Astrocyte (in vitro differentiated cells and primary cell): ENCODE results near the gene CACNA2D1. TPM values are rescaled to one million over a fixed set of nuclear protein-coding genes. Genes with fewer than 3 reads are reported as not detected.

Experiments used
- DNase-seq: peaks from one replicate; pipeline ENCODE4 v3.0.0-alpha.2; 2010; ENCODE audit warnings: low read depth
- FAIRE-seq: peaks from 2 replicates; lab custom pipeline; 2011; peaks lifted over from hg19 to GRCh38; lab: Jason Lieb, UNC
- H2AFZ ChIP-seq: 2 replicates; pipeline ENCODE4 v1.6.0; 2012; ENCODE audit warnings: low read depth, low read length, inconsistent platforms
- H3K27ac ChIP-seq: 2 replicates; pipeline ENCODE4 v1.5.1; 2011; ENCODE audit warnings: low read depth, low read length, inconsistent platforms
- H3K27me3 ChIP-seq: 2 replicates; pipeline ENCODE4 v1.6.0; 2011; ENCODE audit warnings: low read length, inconsistent platforms; ENCODE audit not compliant: insufficient read depth
- H3K36me3 ChIP-seq: 2 replicates; pipeline ENCODE4 v1.5.1; 2011; ENCODE audit warnings: low read length, inconsistent platforms; ENCODE audit not compliant: insufficient read depth
- H3K4me1 ChIP-seq: 2 replicates; pipeline ENCODE4 v1.5.1; 2011; ENCODE audit warnings: low read length, inconsistent platforms; ENCODE audit not compliant: insufficient read depth
- H3K4me2 ChIP-seq: 2 replicates; pipeline ENCODE4 v1.6.0; 2012; ENCODE audit warnings: low read length, inconsistent platforms
- H3K4me3 ChIP-seq: 2 replicates; pipeline ENCODE4 v1.5.1; 2011; ENCODE audit warnings: low read depth, mild to moderate bottlenecking, low read length, inconsistent platforms; ENCODE audit not compliant: insufficient read depth
- H3K79me2 ChIP-seq: 2 replicates; pipeline ENCODE4 v1.6.0; 2012; ENCODE audit warnings: mild to moderate bottlenecking, low read length, inconsistent platforms; ENCODE audit not compliant: insufficient read depth
- H3K9ac ChIP-seq: 2 replicates; pipeline ENCODE4 v1.6.0; 2012; ENCODE audit warnings: mild to moderate bottlenecking, low read length, inconsistent platforms
- H3K9me3 ChIP-seq: 2 replicates; pipeline ENCODE4 v1.5.1; 2012; ENCODE audit warnings: low read depth, mild to moderate bottlenecking, low read length, inconsistent platforms; ENCODE audit not compliant: insufficient read depth
- H4K20me1 ChIP-seq: 2 replicates; pipeline ENCODE4 v1.6.0; 2012; ENCODE audit warnings: low read length, inconsistent platforms; ENCODE audit not compliant: insufficient read depth
- H3K27ac Mint-ChIP-seq: one replicate; pipeline ENCODE4 v1.8.0; 2021; ENCODE audit warnings: mild to moderate bottlenecking, mixed read lengths; ENCODE audit not compliant: unreplicated experiment
- H3K27me3 Mint-ChIP-seq: one replicate; pipeline ENCODE4 v1.8.0; 2021; ENCODE audit warnings: low read depth, mixed read lengths; ENCODE audit not compliant: unreplicated experiment
- H3K36me3 Mint-ChIP-seq: one replicate; pipeline ENCODE4 v1.8.0; 2021; ENCODE audit warnings: low read depth, mixed read lengths; ENCODE audit not compliant: unreplicated experiment
- H3K4me1 Mint-ChIP-seq: one replicate; pipeline ENCODE4 v1.8.0; 2021; ENCODE audit warnings: low read depth, mixed read lengths; ENCODE audit not compliant: unreplicated experiment
- H3K4me3 Mint-ChIP-seq: one replicate; pipeline ENCODE4 v1.8.0; 2021; ENCODE audit warnings: mild to moderate bottlenecking, moderate library complexity, mixed read lengths; ENCODE audit not compliant: unreplicated experiment
- H3K9me3 Mint-ChIP-seq: one replicate; pipeline ENCODE4 v1.8.0; 2021; ENCODE audit warnings: mild to moderate bottlenecking, mixed read lengths; ENCODE audit not compliant: unreplicated experiment
- CTCF ChIP-seq: IDR thresholded peaks from 2 replicates; pipeline ENCODE4 v1.5.1; 2011; ENCODE audit warnings: low read depth, mild to moderate bottlenecking, inconsistent platforms, low read length, moderate library complexity; ENCODE audit not compliant: insufficient read depth
- EZH2 ChIP-seq: IDR thresholded peaks from 2 replicates; pipeline ENCODE4 v1.6.1; 2012; ENCODE audit warnings: mild to moderate bottlenecking, low read length, inconsistent platforms; ENCODE audit not compliant: insufficient read depth
- total RNA-seq: library from RNA; stranded (reverse); gene quantifications from 2 replicates; pipeline ENCODE4 v1.2.1, GENCODE V29; 2021

The CACNA2D1 gene
- total RNA-seq, 1 donor from 2014 or later: 53.4 TPM

DNA sequence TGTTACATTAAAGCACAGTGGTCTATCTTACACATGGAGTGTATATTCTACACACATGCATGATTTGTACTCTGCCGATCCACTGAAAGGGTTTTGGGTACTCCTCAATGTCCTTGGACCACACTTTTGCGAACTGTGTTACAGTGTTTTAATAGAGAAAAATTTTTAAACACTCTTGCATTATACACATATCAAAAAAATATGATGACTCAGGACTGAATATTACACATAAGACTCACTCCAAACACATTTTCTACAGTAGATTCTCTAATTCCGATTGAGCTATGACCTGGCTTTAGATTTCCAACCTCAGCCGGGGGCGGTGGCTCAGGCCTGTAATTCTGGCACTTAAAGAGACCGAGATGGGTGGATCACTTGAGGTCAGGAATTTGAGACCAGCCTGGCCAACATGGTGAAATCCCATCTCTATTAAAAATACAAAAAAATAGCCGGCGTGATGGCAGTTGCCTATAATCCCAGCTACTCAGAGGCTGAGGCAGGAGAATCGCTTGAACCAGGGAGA is 222.4 kb downstream of the CACNA2D1 start:
- DNase-seq: no peak
- H3K27me3 Mint-ChIP-seq: no peaks in the 10 kb centered on the region
- H3K4me3 ChIP-seq: no peak overlapping the region

GRCh38 chr7:82212466-82212865 is 231.1 kb downstream of the CACNA2D1 start:
- no peak overlapping the region for H2AFZ ChIP-seq
- H3K27ac ChIP-seq: no peak overlapping the region
- H3K9ac ChIP-seq: no peak overlapping the region
- no peak overlapping the region for H3K4me2 ChIP-seq
- no peaks in the 10 kb centered on the region for H3K4me1 ChIP-seq
- Mint-ChIP-seq H3K36me3 (no peaks in the 10 kb centered on the region), H3K27ac (no peak overlapping the region), H3K9me3 (peaks cover 4% of the 10 kb centered on the region), H3K4me3 (no peak overlapping the region), H3K27me3 (no peaks in the 10 kb centered on the region), H3K4me1 (peaks cover 3% of the 10 kb centered on the region)
- DNase-seq: no peak
- FAIRE-seq: no peak
- no peaks in the 10 kb centered on the region for H3K79me2 ChIP-seq
- H3K36me3 ChIP-seq: no peaks in the 10 kb centered on the region
- H3K27me3 ChIP-seq: no peaks in the 10 kb centered on the region
- TF ChIP-seq EZH2 (no peak), CTCF (no peak)
- H3K9me3 ChIP-seq: no peaks in the 10 kb centered on the region
- H4K20me1 ChIP-seq: peaks cover 18% of the 10 kb centered on the region
- no peak overlapping the region for H3K4me3 ChIP-seq

More for the DNA sequence above, 222.4 kb downstream of the CACNA2D1 start:
- no peaks in the 10 kb centered on the region for H3K9me3 ChIP-seq
- Mint-ChIP-seq H3K4me1 (no peaks in the 10 kb centered on the region), H3K27ac (no peak overlapping the region), H3K36me3 (peaks cover 2% of the 10 kb centered on the region), H3K9me3 (peaks cover 1% of the 10 kb centered on the region), H3K4me3 (no peak overlapping the region)
- no peak overlapping the region for H3K27ac ChIP-seq
- H3K79me2 ChIP-seq: peaks cover 6% of the 10 kb centered on the region
- peaks cover 10% of the 10 kb centered on the region for H4K20me1 ChIP-seq
- H3K36me3 ChIP-seq: no peaks in the 10 kb centered on the region
- H2AFZ ChIP-seq: no peak overlapping the region
- no peak overlapping the region for H3K4me2 ChIP-seq
- H3K4me1 ChIP-seq: no peaks in the 10 kb centered on the region
- FAIRE-seq: no peak
- TF ChIP-seq EZH2 (no peak), CTCF (no peak)
- no peak overlapping the region for H3K9ac ChIP-seq
- no peaks in the 10 kb centered on the region for H3K27me3 ChIP-seq

- TF ChIP-seq EZH2: no peak
- no peak for TF ChIP-seq CTCF
- Histone ChIP-seq H3K4me1 (no peaks in the 10 kb centered on the region), H4K20me1 (peaks cover 22% of the 10 kb centered on the region), H3K9me3 (no peaks in the 10 kb centered on the region), H2AFZ (no peak overlapping the region), H3K79me2 (no peaks in the 10 kb centered on the region), H3K27ac (no peak overlapping the region), H3K4me2 (no peak overlapping the region), H3K27me3 (no peaks in the 10 kb centered on the region), H3K4me3 (no peak overlapping the region), H3K9ac (no peak overlapping the region), H3K36me3 (no peaks in the 10 kb centered on the region)
- peaks cover 3% of the 10 kb centered on the region for H3K4me1 Mint-ChIP-seq
- no peaks in the 10 kb centered on the region for H3K27me3 Mint-ChIP-seq
- no peaks in the 10 kb centered on the region for H3K36me3 Mint-ChIP-seq
- H3K27ac Mint-ChIP-seq: no peak overlapping the region
- H3K9me3 Mint-ChIP-seq: peaks cover 4% of the 10 kb centered on the region
- FAIRE-seq: no peak
- no peak for DNase-seq
- H3K4me3 Mint-ChIP-seq: no peak overlapping the region
These were observed 232.2 kb downstream of the CACNA2D1 start for GRCh38 chr7:82211333-82211732.
